ENCODE data around the gene HOXB7.
A peak's percentile ranks its signal among the peaks of the same experiment; 100 is the strongest.

Gene HOXB7

GRCh38 chr17:48587276-48588073, 23.3 kb downstream of the HOXB7 start:
- no peak for TF ChIP-seq GATA1 (IDR thresholded peaks at IDR 0.05; ENCODE audit: low read depth, low read length)
- TF ChIP-seq POLR2A (IDR thresholded peaks at IDR 0.05; ENCODE audit: low read length) = no peak
- no peak for DNase-seq

GRCh38 chr17:48586355-48587258, 24.2 kb downstream of the HOXB7 start:
- TF ChIP-seq GATA1 (IDR thresholded peaks at IDR 0.05; ENCODE audit: low read depth, low read length) (no peak), POLR2A (IDR thresholded peaks at IDR 0.05; ENCODE audit: low read length) (no peak)
- DNase-seq = peak; percentile 13 to 31

GRCh38 chr17:48584223-48584741, 26.5 kb downstream of the HOXB7 start:
- TF ChIP-seq POLR2A (IDR thresholded peaks at IDR 0.05; ENCODE audit: low read length) (no peak), GATA1 (IDR thresholded peaks at IDR 0.05; ENCODE audit: low read depth, low read length) (no peak)
- DNase-seq = no peak

- DNase-seq = no peak
- TF ChIP-seq GATA1 (IDR thresholded peaks at IDR 0.05; ENCODE audit: low read depth, low read length) (no peak), POLR2A (IDR thresholded peaks at IDR 0.05; ENCODE audit: low read length) (no peak)
Measured at GRCh38 chr17:48583708-48584222, 27.1 kb downstream of the HOXB7 start.

- no peak for TF ChIP-seq GATA1 (IDR thresholded peaks at IDR 0.05; ENCODE audit: low read depth, low read length)
- TF ChIP-seq POLR2A (IDR thresholded peaks at IDR 0.05; ENCODE audit: low read length) = no peak
- DNase-seq = no peak
Measured at GRCh38 chr17:48582750-48583069, 28.1 kb downstream of the HOXB7 start.

- peak; percentile 39 to 43 for DNase-seq
- no peak for TF ChIP-seq GATA1 (IDR thresholded peaks at IDR 0.05; ENCODE audit: low read depth, low read length)
- no peak for TF ChIP-seq POLR2A (IDR thresholded peaks at IDR 0.05; ENCODE audit: low read length)
Measured at GRCh38 chr17:48579760-48580554, 30.9 kb downstream of the HOXB7 start.

GRCh38 chr17:48579471-48579759, 31.4 kb downstream of the HOXB7 start:
- DNase-seq = no peak
- TF ChIP-seq POLR2A (IDR thresholded peaks at IDR 0.05; ENCODE audit: low read length) = no peak
- no peak for TF ChIP-seq GATA1 (IDR thresholded peaks at IDR 0.05; ENCODE audit: low read depth, low read length)

- DNase-seq = peak; percentile 45 to 55
- TF ChIP-seq GATA1 (IDR thresholded peaks at IDR 0.05; ENCODE audit: low read depth, low read length) (no peak), POLR2A (IDR thresholded peaks at IDR 0.05; ENCODE audit: low read length) (no peak)
Measured at GRCh38 chr17:48578616-48579470, 32.0 kb downstream of the HOXB7 start.

- TF ChIP-seq GATA1 (IDR thresholded peaks at IDR 0.05; ENCODE audit: low read depth, low read length) (no peak), POLR2A (IDR thresholded peaks at IDR 0.05; ENCODE audit: low read length) (peak; percentile 45)
- peak; percentile 83 to 84 for DNase-seq
Measured at GRCh38 chr17:48577946-48578615, 32.7 kb downstream of the HOXB7 start, which contains the start of gene HOXB4. Gene HOXB4 (minus strand): TSS chr17:48578350. CDS start chr17:48578319, 31 bp downstream.

- TF ChIP-seq POLR2A (IDR thresholded peaks at IDR 0.05; ENCODE audit: low read length) (no peak), GATA1 (IDR thresholded peaks at IDR 0.05; ENCODE audit: low read depth, low read length) (no peak)
Measured at GRCh38 chr17:48577330-48577945, 33.4 kb downstream of the HOXB7 start.

GRCh38 chr17:48576479-48577309, 34.1 kb downstream of the HOXB7 start:
- DNase-seq = peak; percentile 70 to 74
- peak; percentile 42 for TF ChIP-seq POLR2A (IDR thresholded peaks at IDR 0.05; ENCODE audit: low read length)
- no peak for TF ChIP-seq GATA1 (IDR thresholded peaks at IDR 0.05; ENCODE audit: low read depth, low read length)

More at GRCh38 chr17:48577330-48577945, 33.4 kb downstream of the HOXB7 start:
- DNase-seq = peak; percentile 53 to 63
